Skeletal muscle satellite cell (primary cell): ENCODE results near the gene MYCBP2.

Experiments used
- H3K27me3 ChIP-seq: 2 replicates; pipeline ENCODE4 v1.7.0; 2013; ENCODE audit warnings: low read length; ENCODE audit not compliant: control insufficient read depth, insufficient read depth
- H3K36me3 ChIP-seq: 2 replicates; pipeline ENCODE4 v1.7.0; 2013; ENCODE audit warnings: mild to moderate bottlenecking, control low read depth, low read length; ENCODE audit not compliant: insufficient read depth
- H3K4me1 ChIP-seq: 2 replicates; pipeline ENCODE4 v1.7.0; 2013; ENCODE audit warnings: low read length; ENCODE audit not compliant: control insufficient read depth, insufficient read depth
- H3K4me2 ChIP-seq: 2 replicates; pipeline ENCODE4 v1.7.0; 2013; ENCODE audit warnings: mild to moderate bottlenecking, low read length
- H3K4me3 ChIP-seq: 2 replicates; pipeline ENCODE4 v1.7.0; 2013; ENCODE audit warnings: low read length
- H3K9ac ChIP-seq: 2 replicates; pipeline ENCODE4 v1.7.0; 2013; ENCODE audit warnings: mild to moderate bottlenecking, low read depth, low read length, moderate library complexity
- H3K9me3 ChIP-seq: replicated peaks from 2 replicates; pipeline ENCODE4 v1.7.0; 2013; ENCODE audit warnings: mild to moderate bottlenecking, control low read depth, low read length

Gene MYCBP2

DNA sequence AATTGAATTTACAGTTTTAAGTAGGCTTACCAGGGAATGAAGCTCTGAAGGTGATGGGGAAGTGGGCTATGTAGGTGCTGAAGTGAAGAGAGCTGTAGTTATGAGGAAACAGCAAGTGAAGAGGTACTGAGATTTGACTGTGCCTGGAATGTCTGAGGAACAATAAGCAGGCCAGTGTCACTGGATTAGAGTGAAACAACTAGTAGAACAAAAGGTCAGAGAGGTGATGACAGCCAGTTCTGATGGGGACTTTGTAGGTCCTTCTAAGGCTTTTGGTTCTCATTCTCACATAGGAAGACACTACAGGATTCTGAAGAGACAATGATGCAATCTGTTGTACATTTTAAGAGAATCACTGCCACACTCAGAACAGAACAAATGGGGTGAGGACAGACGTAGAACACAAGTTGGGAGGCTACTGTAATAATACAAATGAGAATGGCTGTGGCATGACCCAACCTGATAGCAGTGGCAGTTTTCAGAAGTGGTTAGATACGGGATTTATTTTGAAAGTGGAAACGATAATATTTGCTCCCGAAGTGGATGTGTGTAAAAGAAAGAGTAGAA is 130.8 kb downstream of the MYCBP2 start:
- H3K9ac ChIP-seq = no peak overlapping the region
- no peaks in the 10 kb centered on the region for H3K4me1 ChIP-seq
- H3K9me3 ChIP-seq = no peaks in the 10 kb centered on the region
- peaks cover 28% of the 10 kb centered on the region for H3K36me3 ChIP-seq
- H3K27me3 ChIP-seq = no peaks in the 10 kb centered on the region
- no peak overlapping the region for H3K4me2 ChIP-seq
- H3K4me3 ChIP-seq = no peak overlapping the region

DNA sequence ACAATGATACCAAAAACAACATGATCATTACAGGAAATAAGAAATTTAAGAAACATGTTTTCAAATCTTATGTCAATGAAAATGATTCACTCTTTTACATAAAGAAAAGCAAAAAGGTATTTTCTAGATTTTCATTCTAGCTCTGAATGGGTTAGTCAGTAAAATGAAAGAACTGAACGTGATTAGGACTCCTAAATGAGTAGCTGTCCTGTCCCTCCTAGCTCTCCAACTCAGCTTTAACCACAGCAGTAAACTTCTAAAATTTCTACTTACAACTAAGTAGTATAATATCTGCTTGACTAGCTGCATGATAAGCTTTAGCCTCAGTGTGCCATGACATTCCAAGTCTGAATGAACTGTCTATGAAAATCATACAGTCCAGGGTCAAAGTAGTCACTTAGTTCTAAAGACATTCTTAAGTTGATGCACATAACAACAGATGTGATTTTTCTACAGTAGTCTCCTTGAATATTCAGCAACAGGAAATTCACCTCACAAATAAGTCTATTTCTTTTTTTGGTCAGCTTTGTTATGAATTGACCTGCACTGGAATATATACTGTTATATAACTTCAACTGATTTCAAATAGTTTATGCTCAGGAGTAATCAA is 136.4 kb downstream of the MYCBP2 start:
- H3K36me3 ChIP-seq = peaks cover 22% of the 10 kb centered on the region
- no peak overlapping the region for H3K4me2 ChIP-seq
- H3K4me1 ChIP-seq = no peaks in the 10 kb centered on the region
- H3K9ac ChIP-seq = no peak overlapping the region
- H3K4me3 ChIP-seq = no peak overlapping the region
- H3K27me3 ChIP-seq = no peaks in the 10 kb centered on the region
- no peaks in the 10 kb centered on the region for H3K9me3 ChIP-seq

DNA sequence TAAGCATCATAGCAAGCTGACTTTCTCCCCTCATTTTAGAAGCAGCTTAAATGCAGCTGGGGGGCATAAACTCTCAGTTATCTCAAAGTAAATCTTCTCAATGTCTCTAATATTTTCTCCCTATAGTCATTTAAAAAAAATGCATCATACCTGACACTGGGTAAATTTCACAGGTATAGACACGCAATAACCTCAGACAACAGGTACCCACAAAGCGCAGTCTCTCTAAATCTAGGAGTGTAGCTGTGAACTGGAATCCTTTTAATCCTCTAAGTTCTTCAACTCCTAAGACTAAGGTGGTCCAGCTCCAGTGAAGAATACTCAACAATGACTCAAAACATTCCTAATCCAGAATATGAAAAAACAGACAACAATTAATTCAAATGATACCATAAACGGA is 141.2 kb downstream of the MYCBP2 start:
- Histone ChIP-seq H3K4me2 (no peak overlapping the region), H3K36me3 (peaks cover 27% of the 10 kb centered on the region), H3K9me3 (no peaks in the 10 kb centered on the region), H3K4me1 (no peaks in the 10 kb centered on the region), H3K27me3 (no peaks in the 10 kb centered on the region), H3K9ac (no peak overlapping the region), H3K4me3 (no peak overlapping the region)

DNA sequence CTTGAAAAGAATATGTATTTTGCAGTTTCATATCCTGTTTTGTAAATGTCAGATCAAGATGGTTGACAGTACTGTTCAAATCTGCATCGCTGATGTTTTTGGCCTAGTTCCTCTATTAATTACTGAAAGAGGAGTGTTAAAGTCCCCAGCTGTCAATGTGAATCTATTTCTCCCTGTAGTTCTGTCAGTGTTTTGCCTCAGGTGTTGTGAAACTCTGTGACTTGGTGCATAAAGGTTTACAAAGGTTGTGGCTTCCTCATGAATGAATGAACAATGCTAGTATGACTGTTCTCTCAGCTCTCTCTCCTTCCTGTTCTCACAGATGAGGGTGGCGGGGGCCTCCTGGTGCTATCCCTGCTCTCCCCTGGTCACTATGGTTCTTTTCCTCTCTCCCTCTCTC is 142.4 kb downstream of the MYCBP2 start:
- H3K4me1 ChIP-seq = no peaks in the 10 kb centered on the region
- no peak overlapping the region for H3K4me2 ChIP-seq
- H3K36me3 ChIP-seq = peaks cover 39% of the 10 kb centered on the region
- H3K9me3 ChIP-seq = no peaks in the 10 kb centered on the region
- H3K9ac ChIP-seq = no peak overlapping the region
- H3K27me3 ChIP-seq = no peaks in the 10 kb centered on the region
- H3K4me3 ChIP-seq = no peak overlapping the region

DNA sequence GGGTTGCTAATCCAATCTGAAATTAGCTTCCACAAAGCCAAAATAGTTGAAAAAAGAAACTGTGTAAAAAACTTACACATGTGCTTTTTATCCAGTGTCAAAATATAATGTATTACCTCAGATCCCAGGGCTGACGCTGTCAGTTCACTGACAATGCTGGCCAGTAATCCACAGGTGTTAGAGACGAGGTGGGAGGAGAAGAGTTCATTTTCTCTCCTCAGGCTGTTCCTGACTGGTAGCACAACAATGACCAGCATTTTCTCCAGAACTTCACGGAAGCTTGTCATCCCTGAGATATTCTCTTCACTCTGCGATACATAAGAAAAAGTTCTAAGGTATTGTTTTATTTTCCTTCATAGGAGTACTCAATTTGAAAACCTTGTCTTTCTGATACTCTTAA is 146.9 kb downstream of the MYCBP2 start:
- Histone ChIP-seq H3K4me3 (no peak overlapping the region), H3K9me3 (no peaks in the 10 kb centered on the region), H3K36me3 (peaks cover 52% of the 10 kb centered on the region), H3K4me2 (no peak overlapping the region), H3K4me1 (no peaks in the 10 kb centered on the region), H3K9ac (no peak overlapping the region), H3K27me3 (no peaks in the 10 kb centered on the region)

DNA sequence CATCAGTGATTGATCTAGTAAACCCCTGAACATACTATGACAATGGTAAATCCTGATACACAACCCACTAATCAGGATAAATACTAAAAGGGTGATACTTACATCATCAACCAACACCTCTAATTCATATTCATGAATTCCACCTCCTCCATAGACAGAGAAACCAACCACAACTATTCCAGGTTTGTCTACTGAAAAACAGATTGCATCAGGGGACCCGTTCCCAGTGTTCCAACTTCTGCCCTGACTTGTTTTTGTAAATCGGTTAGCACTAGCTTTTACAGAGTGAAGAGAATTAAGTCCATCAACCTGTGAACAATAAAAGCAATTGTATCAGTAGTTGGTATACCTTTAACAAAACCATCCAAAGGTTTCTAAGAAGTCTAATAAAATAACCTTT is 149.2 kb downstream of the MYCBP2 start:
- H3K4me1 ChIP-seq = no peaks in the 10 kb centered on the region
- peaks cover 53% of the 10 kb centered on the region for H3K36me3 ChIP-seq
- H3K9me3 ChIP-seq = no peaks in the 10 kb centered on the region
- no peak overlapping the region for H3K4me2 ChIP-seq
- H3K4me3 ChIP-seq = no peak overlapping the region
- no peaks in the 10 kb centered on the region for H3K27me3 ChIP-seq
- no peak overlapping the region for H3K9ac ChIP-seq

DNA sequence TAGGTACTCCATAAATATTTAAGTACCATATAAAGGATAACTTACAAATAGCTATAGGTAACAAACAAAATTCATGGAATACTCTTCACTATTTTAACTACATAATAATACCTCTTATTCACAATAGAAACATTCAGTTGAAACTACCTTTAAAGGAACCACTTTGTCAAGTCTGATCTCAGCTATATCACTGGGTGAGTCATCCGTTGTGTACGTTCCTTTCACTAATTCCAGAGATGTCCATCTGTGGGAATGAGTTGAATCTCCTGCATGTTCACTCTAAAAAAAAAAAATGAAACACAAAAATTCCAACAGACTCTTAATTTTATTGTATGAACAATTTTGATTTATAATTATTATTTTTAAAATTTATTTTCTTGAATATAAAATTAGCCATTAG is 150.5 kb downstream of the MYCBP2 start:
- Histone ChIP-seq H3K36me3 (peaks cover 50% of the 10 kb centered on the region), H3K9me3 (no peaks in the 10 kb centered on the region), H3K4me3 (no peak overlapping the region), H3K4me2 (no peak overlapping the region), H3K4me1 (no peaks in the 10 kb centered on the region), H3K9ac (no peak overlapping the region), H3K27me3 (no peaks in the 10 kb centered on the region)

DNA sequence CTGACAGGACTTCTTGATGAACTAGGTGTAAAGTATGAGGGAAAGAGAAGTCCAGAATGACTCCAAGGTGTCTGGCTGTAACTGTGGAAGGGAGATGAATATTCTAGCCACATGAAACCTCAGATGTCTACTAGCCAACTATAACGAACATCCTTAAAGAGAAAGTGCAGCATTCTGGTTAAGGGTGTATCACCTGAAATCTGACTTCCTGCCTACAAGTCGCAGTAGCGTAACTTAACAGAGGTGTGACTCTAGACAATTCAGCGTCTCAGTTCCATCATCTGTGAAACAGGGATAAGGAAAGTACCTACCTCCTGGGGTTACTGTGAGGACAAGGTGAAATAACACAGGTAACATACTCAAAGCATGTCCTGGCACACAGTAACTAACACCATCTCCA is 154.2 kb downstream of the MYCBP2 start:
- H3K27me3 ChIP-seq = no peaks in the 10 kb centered on the region
- H3K9me3 ChIP-seq = no peaks in the 10 kb centered on the region
- H3K36me3 ChIP-seq = peaks cover 46% of the 10 kb centered on the region
- no peak overlapping the region for H3K4me2 ChIP-seq
- no peak overlapping the region for H3K4me3 ChIP-seq
- H3K4me1 ChIP-seq = no peaks in the 10 kb centered on the region
- H3K9ac ChIP-seq = no peak overlapping the region

DNA sequence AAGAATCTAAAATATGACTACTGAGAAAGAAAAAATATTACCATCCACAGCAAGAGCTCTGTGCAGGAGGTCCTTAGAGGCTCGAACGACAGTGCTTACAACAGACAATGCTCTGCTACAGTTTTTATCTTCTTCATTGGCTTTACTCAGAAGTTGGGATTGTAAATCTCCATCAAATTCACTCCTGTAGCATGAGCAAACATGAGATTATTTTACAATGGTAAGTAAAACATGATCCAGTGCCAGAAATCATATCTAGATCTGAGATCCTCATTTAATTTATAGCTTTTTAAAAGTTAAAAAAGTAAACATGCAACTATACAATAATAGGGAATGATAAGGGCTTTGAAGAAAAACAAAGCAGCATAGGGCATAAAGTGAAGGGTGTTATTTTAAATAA is 155.4 kb downstream of the MYCBP2 start:
- H3K9me3 ChIP-seq = no peaks in the 10 kb centered on the region
- peaks cover 43% of the 10 kb centered on the region for H3K36me3 ChIP-seq
- H3K4me3 ChIP-seq = no peak overlapping the region
- H3K4me2 ChIP-seq = no peak overlapping the region
- H3K9ac ChIP-seq = no peak overlapping the region
- H3K4me1 ChIP-seq = no peaks in the 10 kb centered on the region
- no peaks in the 10 kb centered on the region for H3K27me3 ChIP-seq

DNA sequence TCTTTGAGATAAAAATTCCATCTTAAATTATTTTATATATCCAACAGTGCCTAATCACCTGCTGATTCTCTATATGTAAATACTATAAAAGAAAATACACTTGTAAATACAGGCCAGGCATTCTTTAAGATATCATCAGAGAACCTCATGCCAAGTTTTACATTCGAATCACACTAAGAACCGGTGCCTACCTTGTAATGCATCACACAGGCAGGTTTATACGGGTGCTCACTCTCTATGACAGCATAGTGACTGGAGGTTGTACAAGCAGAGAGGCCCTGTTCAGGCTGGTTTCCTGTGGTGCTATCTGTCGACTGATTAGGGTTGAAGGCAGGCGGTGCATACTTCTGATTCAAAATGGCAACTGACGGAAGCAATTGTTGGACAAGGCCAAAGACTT is 158.7 kb downstream of the MYCBP2 start:
- Histone ChIP-seq H3K4me2 (no peak overlapping the region), H3K27me3 (no peaks in the 10 kb centered on the region), H3K9ac (no peak overlapping the region), H3K9me3 (no peaks in the 10 kb centered on the region), H3K36me3 (peaks cover 37% of the 10 kb centered on the region), H3K4me3 (no peak overlapping the region), H3K4me1 (no peaks in the 10 kb centered on the region)

DNA sequence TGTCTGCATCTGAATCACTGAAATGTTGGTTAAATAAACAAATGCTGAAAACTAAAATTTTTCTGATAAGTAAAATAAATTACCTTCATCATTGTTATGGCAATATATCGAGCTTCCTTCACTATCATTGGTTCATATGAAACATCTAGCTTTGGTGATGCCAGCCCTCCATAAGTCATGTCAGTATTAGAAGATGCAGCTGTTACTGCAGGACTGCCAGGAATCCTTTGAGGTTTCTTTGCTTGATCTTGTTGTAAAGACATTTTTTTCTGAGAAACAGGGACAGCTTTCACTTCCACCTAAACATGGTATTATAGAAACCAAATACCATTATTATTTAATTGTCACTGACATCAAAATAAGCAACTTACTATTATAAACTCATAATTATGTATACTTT is 176.2 kb downstream of the MYCBP2 start:
- H3K27me3 ChIP-seq = no peaks in the 10 kb centered on the region
- H3K36me3 ChIP-seq = peaks cover 18% of the 10 kb centered on the region

DNA sequence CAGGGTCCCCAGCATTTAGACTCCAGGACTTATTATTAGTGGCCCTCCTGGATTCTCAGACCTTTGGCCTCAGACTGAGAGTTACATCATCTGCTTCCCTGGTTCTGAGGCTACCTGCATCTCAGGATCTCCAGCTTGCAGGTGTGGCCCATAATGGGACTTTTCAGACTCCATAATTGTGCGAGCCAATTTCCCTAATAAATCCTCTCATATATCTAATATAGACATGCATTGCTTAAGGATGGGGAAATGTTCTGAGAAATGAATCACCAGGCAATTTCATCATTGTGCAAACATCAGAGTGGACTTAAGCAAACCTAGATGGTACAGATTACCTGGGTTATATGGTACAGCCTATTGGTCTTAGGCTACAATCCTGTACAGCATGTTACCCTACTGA is 183.5 kb downstream of the MYCBP2 start:
- H3K4me1 ChIP-seq = no peaks in the 10 kb centered on the region
- no peaks in the 10 kb centered on the region for H3K9me3 ChIP-seq
- no peak overlapping the region for H3K4me2 ChIP-seq
- no peak overlapping the region for H3K4me3 ChIP-seq
- no peaks in the 10 kb centered on the region for H3K27me3 ChIP-seq
- H3K9ac ChIP-seq = no peak overlapping the region
- H3K36me3 ChIP-seq = peaks cover 28% of the 10 kb centered on the region

More for the DNA sequence above, 176.2 kb downstream of the MYCBP2 start:
- Histone ChIP-seq H3K4me1 (no peaks in the 10 kb centered on the region), H3K4me3 (no peak overlapping the region), H3K9ac (no peak overlapping the region), H3K4me2 (no peak overlapping the region), H3K9me3 (no peaks in the 10 kb centered on the region)
